ENCODE data around the gene NEURL1B. TPM values are rescaled to one million over a fixed set of nuclear protein-coding genes. Genes with fewer than 3 reads are reported as not detected.
A peak's percentile ranks its signal among the peaks of the same experiment; 100 is the strongest.

Gene NEURL1B
- total RNA-seq, 1 donor from 2014 or later, result 30.9 TPM

DNA sequence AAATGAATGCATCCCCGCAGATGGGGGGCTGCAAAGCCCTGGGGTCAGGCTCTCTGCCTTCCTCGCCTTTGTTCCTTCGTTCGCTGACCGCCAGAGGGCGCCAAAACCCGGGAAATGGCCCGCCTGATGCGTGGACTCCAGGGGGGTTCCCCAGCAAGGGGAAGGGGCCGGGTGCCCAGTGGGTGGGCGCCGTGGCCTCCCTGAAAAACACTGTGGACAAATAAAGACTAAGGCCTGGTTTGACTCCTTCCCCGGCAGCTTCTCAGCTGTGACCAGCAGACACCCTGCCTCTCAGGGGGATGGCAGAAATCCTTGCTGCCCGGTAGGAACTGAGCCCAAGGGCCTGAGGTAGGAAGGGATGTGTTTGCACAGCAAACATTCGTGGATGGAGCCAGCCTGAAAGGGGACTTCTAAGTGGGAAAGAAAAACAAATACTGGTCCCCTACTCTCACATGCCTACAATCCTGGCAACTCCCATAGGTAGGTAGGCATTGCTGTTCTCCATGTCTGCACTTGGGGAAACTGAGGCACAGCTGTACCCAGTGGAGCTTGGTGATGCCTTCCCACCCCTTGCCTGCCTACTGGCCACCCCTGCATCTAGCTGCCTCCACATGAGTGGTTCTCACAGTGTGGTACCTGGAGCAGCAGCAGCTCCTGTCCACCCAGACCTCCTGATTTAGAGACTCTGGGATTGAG, 72.2 kb downstream of the NEURL1B start:
- H3K4me1 ChIP-seq, result peaks cover 34% of the 10 kb centered on the region

DNA sequence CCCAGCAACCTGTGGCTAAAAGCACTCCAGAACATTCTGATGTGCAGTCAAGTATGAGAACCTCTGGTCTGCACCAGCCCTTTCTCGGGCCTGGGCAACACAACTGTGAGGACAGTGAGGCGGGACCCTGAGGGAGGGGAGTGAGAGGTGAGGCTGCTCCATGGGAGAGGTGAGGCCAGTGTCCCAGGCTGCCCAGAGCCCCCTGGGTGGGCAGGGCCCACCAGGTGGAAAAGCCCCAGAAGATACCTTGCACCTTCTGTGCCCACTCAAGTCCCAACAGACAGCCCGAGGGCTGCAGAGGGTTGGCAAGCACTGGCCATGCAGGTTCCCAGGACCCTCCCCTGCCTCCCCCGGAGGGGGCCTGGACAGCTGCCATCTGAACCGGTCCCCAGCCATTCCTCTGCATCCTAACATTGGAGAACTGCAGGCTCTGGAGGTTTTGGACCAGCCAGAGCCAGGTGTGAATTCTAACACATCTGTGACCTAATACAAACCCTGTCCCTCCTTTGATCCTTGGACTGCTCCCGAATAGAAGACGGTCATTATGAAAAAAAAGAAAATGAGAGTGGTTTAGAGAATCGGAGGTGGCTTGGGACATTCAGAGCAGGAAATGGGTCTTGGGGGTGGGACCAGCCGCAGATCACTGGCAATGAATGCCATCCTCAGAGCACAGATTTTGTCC, 72.9 kb downstream of the NEURL1B start:
- Histone ChIP-seq H3K27ac (peak overlapping the region; percentile 55), H3K36me3 (no peaks in the 10 kb centered on the region), H3K9me3 (no peaks in the 10 kb centered on the region), H3K27me3 (no peaks in the 10 kb centered on the region), H3K4me3 (no peak overlapping the region), H3K4me1 (peaks cover 34% of the 10 kb centered on the region)
- intact Hi-C loops (cut with DNase I), result loop anchor here (1.0 to 10.0 kb wide), 3 partner anchors 191 to 431 kb away; partner anchors contain the start of gene BNIP1
- no peak for DNase-seq (ENCODE audit: extremely low spot score in 2 of 2)
- TF ChIP-seq POLR2A (IDR thresholded peaks at IDR 0.05), result no peak
- no peak for TF ChIP-seq POLR2AphosphoS5 (IDR thresholded peaks at IDR 0.05; ENCODE audit: insufficient read depth in 1 of 2, low read depth in 1 of 2)
- TF ChIP-seq, protein P1, sequence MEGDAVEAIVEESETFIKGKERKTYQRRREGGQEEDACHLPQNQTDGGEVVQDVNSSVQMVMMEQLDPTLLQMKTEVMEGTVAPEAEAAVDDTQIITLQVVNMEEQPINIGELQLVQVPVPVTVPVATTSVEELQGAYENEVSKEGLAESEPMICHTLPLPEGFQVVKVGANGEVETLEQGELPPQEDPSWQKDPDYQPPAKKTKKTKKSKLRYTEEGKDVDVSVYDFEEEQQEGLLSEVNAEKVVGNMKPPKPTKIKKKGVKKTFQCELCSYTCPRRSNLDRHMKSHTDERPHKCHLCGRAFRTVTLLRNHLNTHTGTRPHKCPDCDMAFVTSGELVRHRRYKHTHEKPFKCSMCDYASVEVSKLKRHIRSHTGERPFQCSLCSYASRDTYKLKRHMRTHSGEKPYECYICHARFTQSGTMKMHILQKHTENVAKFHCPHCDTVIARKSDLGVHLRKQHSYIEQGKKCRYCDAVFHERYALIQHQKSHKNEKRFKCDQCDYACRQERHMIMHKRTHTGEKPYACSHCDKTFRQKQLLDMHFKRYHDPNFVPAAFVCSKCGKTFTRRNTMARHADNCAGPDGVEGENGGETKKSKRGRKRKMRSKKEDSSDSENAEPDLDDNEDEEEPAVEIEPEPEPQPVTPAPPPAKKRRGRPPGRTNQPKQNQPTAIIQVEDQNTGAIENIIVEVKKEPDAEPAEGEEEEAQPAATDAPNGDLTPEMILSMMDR (IDR thresholded peaks at IDR 0.05), result no peak

More for the DNA sequence above, 72.2 kb downstream of the NEURL1B start:
- Histone ChIP-seq H3K36me3 (no peaks in the 10 kb centered on the region), H3K27ac (no peak overlapping the region), H3K27me3 (no peaks in the 10 kb centered on the region), H3K9me3 (no peaks in the 10 kb centered on the region), H3K4me3 (no peak overlapping the region)
- TF ChIP-seq POLR2A (IDR thresholded peaks at IDR 0.05), result no peak
- peak; percentile 22 to 48 for TF ChIP-seq POLR2AphosphoS5 (IDR thresholded peaks at IDR 0.05; ENCODE audit: insufficient read depth in 1 of 2, low read depth in 1 of 2)
- TF ChIP-seq, protein P1 (IDR thresholded peaks at IDR 0.05), result peak; percentile 92 to 95 (median 94)
- no peak for DNase-seq (ENCODE audit: extremely low spot score in 2 of 2)
- intact Hi-C loops (cut with DNase I), result loop anchor here (1.0 to 10.0 kb wide), 3 partner anchors 192 to 432 kb away; partner anchors contain the start of gene BNIP1

DNA sequence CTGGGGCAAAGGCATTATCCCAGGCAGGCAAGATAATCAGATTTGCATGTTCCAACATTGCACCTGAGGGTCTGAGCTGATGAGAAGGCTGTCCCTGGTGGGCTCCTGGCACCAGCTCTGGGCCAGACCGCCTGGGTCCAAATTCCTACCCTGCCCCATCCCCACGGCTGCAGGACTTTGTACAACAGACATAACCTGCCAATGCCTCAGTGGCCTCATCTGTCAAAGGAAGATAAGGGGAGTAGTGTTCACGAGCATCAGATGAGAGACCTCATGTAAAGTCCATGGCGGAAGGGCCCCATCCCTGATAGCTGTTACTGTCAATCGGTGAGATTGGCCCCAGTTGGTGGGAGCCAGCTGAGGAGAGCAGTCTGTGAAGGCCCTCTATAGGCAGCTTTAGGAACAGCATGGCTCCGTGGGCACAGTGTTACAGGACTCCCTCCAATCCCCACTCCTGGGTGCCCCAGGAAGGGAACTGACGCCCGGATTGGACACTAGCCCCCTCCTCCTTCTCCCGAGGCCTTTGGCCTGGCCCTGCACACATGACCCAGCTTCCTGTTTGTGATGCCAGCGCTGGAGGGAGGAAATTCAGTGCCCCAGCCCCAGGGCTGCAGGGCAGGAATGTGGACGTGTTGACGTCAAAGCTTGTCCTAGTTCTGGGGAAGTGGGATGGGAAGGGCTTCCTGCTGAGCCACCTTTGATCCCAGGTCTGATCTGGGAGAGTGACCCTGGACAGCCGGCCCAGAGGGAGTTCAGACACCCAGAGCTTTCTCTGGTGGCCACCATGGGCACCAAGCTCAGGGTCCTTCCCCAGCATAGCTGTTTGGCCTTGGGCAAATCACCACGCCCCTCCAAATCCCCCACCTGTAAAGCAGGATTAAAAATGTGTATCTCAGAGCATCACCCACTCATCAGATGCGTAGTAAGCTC, 73.7 kb downstream of the NEURL1B start:
- peak overlapping the region; percentile 55 for H3K27ac ChIP-seq
- H3K4me1 ChIP-seq, result peaks cover 34% of the 10 kb centered on the region
- H3K36me3 ChIP-seq, result no peaks in the 10 kb centered on the region
- intact Hi-C loops (cut with DNase I), result loop anchor here (10.0 kb wide), 2 partner anchors 190 to 430 kb away; partner anchors contain the start of gene BNIP1
- no peak for DNase-seq (ENCODE audit: extremely low spot score in 2 of 2)
- no peaks in the 10 kb centered on the region for H3K9me3 ChIP-seq
- no peak overlapping the region for H3K4me3 ChIP-seq
- TF ChIP-seq POLR2AphosphoS5 (IDR thresholded peaks at IDR 0.05; ENCODE audit: insufficient read depth in 1 of 2, low read depth in 1 of 2) (peak; percentile 73 to 80), POLR2A (IDR thresholded peaks at IDR 0.05) (no peak)
- TF ChIP-seq, protein P1 (IDR thresholded peaks at IDR 0.05), result peak; percentile 38 to 81 (median 68)
- no peaks in the 10 kb centered on the region for H3K27me3 ChIP-seq

DNA sequence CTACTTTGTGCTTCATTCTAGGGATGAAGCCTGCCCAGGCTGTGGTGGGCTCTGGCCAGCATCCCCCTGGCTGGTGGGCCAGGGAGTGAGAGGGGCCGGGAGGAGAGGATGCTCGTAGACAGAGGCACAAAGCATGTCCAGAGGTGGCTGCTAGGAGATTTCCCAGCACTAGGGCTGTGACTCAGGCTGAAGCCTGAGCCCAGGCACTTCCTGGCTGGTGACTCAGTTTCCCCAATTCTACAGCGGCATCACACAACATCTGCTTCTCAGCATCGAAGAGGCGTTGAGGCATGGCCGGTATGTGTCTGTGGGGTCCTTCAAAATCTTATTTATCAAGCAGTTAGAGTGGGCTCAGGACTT, 74.3 kb downstream of the NEURL1B start:
- TF ChIP-seq POLR2A (IDR thresholded peaks at IDR 0.05) (no peak), POLR2AphosphoS5 (IDR thresholded peaks at IDR 0.05; ENCODE audit: insufficient read depth in 1 of 2, low read depth in 1 of 2) (no peak)
- TF ChIP-seq, protein P1 (IDR thresholded peaks at IDR 0.05), result no peak
- Histone ChIP-seq H3K27ac (peak overlapping the region; percentile 55), H3K4me1 (peaks cover 34% of the 10 kb centered on the region), H3K27me3 (no peaks in the 10 kb centered on the region), H3K4me3 (no peak overlapping the region), H3K9me3 (no peaks in the 10 kb centered on the region), H3K36me3 (no peaks in the 10 kb centered on the region)
- intact Hi-C loops (cut with DNase I), result loop anchor here (10.0 kb wide), 2 partner anchors 189 to 429 kb away; partner anchors contain the start of gene BNIP1
- no peak for DNase-seq (ENCODE audit: extremely low spot score in 2 of 2)
